Caco-2 (cell line): ENCODE data around the gene CLVS2. TPM values are rescaled to one million over a fixed set of nuclear protein-coding genes. Genes with fewer than 3 reads are reported as not detected.

Experiments used
- BruUV-seq: library from RNA; stranded (reverse); fragments of 400-500 nt; replicated peaks from 2 replicates; lab custom pipeline; 2021; lab: Mats Ljungman, UMichigan
- CTCF ChIA-PET: fragments of 300-600 bp; sonication (Branson Sonifier 250); formaldehyde crosslinking; loops from one replicate; lab custom pipeline; 2022; ENCODE audit warnings: antibody characterized with exemption; lab: Charles Lee
- POLR2A ChIA-PET: fragments of 300-600 bp; sonication (Branson Sonifier 250); formaldehyde crosslinking; loops from one replicate; lab custom pipeline; 2022; ENCODE audit warnings: antibody characterized with exemption; lab: Charles Lee
- DNase-seq, 2 experiments: peaks; one replicate each; pipeline versions ENCODE4 v3.0.0 to v3.0.0-alpha.2; 2020 to 2022
- H3K27me3 ChIP-seq: replicated peaks from 2 replicates; pipeline ENCODE4 v1.6.0; 2011; ENCODE audit warnings: low read length; ENCODE audit not compliant: control insufficient read depth, insufficient read depth
- H3K36me3 ChIP-seq: 2 replicates; pipeline ENCODE4 v1.5.1; 2011; ENCODE audit warnings: low read length; ENCODE audit not compliant: control insufficient read depth, insufficient read depth
- H3K4me1 ChIP-seq: fragments of 250-450 bp; sonication (Bioruptor Pico); 2 replicates; pipeline ENCODE4 v1.5.1; 2020; ENCODE audit warnings: mild to moderate bottlenecking
- H3K4me3 ChIP-seq: 2 replicates; pipeline ENCODE4 v1.5.1; 2011; ENCODE audit warnings: low read depth, mild to moderate bottlenecking, control low read depth, low read length
- H3K9me3 ChIP-seq: fragments of 250-450 bp; sonication (Bioruptor Pico); 2 replicates; pipeline ENCODE4 v1.5.1; 2020; ENCODE audit warnings: mild to moderate bottlenecking, moderate library complexity
- H3K27ac Mint-ChIP-seq: one replicate; pipeline ENCODE4 v1.8.0; 2022; ENCODE audit warnings: mixed read lengths; ENCODE audit not compliant: unreplicated experiment
- H3K27me3 Mint-ChIP-seq: one replicate; pipeline ENCODE4 v1.8.0; 2022; ENCODE audit warnings: mixed read lengths; ENCODE audit not compliant: insufficient read depth, unreplicated experiment
- H3K36me3 Mint-ChIP-seq: one replicate; pipeline ENCODE4 v1.8.0; 2022; ENCODE audit warnings: mild to moderate bottlenecking, mixed read lengths; ENCODE audit not compliant: insufficient read depth, unreplicated experiment
- H3K4me1 Mint-ChIP-seq: one replicate; pipeline ENCODE4 v1.8.0; 2022; ENCODE audit warnings: low read depth, mixed read lengths; ENCODE audit not compliant: unreplicated experiment
- H3K4me3 Mint-ChIP-seq: one replicate; pipeline ENCODE4 v1.8.0; 2022; ENCODE audit warnings: mild to moderate bottlenecking, moderate library complexity, mixed read lengths; ENCODE audit not compliant: unreplicated experiment
- H3K9me3 Mint-ChIP-seq: one replicate; pipeline ENCODE4 v1.8.0; 2022; ENCODE audit warnings: mixed read lengths; ENCODE audit not compliant: unreplicated experiment
- CTCF ChIP-seq, 2 experiments: fragments of 200-600 bp in 1 of 2; IDR thresholded peaks; 1 replicate in 1 of 2; 2 replicates in 1 of 2; pipeline versions ENCODE4 v1.5.1 to v1.8.0; 2011 to 2022; ENCODE audit warnings: antibody characterized with exemption in 1 of 2, control low read depth in 1 of 2, inconsistent platforms in 1 of 2, low read depth in 1 of 2, low read length in 1 of 2, mild to moderate bottlenecking in 1 of 2, moderate library complexity in 1 of 2; ENCODE audit not compliant: insufficient read depth in 1 of 2, severe bottlenecking in 1 of 2, unreplicated experiment in 1 of 2
- intact Hi-C: fragments of 100-400 bp; cut with micrococcal nuclease; formaldehyde crosslinking; loops from one replicate; pipeline ENCODE4 v1.10.0; 2022; ENCODE audit not compliant: unreplicated experiment
- total RNA-seq: library from RNA; stranded (reverse); gene quantifications from 2 replicates; pipeline ENCODE4 v1.2.3, GENCODE V29; 2022

CLVS2 gene
- total RNA-seq, 1 experiment from 2014 or later: not detected

DNA sequence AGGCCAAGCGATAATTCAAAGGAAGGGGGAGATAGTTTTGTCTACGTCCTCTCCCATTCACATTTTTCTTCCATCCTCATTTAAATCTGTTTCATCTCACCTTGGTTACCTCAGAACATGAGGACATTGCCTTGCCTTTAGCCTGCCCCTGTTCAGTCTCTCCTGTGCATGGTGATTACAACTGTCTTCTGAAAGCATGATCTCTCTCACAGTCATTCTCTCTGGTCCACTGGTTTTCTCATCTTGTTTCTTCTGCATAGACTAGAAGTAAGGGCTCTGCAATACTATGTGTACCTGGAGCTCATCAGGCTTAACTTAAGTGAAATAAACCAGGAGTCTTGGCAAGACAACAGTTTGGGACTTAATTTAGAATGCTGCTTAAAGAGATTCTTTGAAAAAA, 31.4 kb downstream of the CLVS2 start:
- intact Hi-C loops: no loop called here
- Mint-ChIP-seq H3K9me3 (no peaks in the 10 kb centered on the region), H3K27ac (no peak overlapping the region), H3K4me1 (no peaks in the 10 kb centered on the region), H3K36me3 (no peaks in the 10 kb centered on the region), H3K4me3 (no peak overlapping the region), H3K27me3 (peaks cover 3% of the 10 kb centered on the region)
- CTCF ChIA-PET: no interaction called here
- H3K36me3 ChIP-seq: no peaks in the 10 kb centered on the region
- BruUV-seq: no TSS peak
- no peak for TF ChIP-seq CTCF (IDR thresholded peaks at IDR 0.05; ENCODE audit: insufficient read depth in 1 of 2, low read depth in 1 of 2, low read length in 1 of 2, severe bottlenecking in 1 of 2, unreplicated experiment in 1 of 2)
- POLR2A ChIA-PET: no interaction called here
- no peaks in the 10 kb centered on the region for H3K27me3 ChIP-seq
- H3K4me3 ChIP-seq: no peak overlapping the region
- no peaks in the 10 kb centered on the region for H3K9me3 ChIP-seq
- DNase-seq: no peak
- no peaks in the 10 kb centered on the region for H3K4me1 ChIP-seq

DNA sequence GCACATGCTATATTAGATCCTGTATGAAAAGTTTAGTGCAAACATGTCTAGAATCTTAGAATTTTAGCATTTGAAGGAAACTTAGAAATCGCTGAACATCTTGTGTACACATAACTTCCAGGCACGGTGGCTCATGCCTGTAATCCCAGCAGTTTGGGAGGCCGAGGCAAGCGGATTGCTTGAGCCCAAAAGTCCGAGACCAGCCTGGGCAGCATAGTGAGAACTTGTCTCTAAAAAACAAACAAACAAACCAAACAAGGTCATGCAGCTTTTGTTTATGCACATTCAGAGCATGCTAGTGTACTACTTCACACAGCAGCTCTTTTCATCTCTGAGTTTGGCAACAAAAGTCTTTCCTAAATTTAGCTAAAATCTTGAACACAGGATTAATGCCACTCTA, 32.2 kb downstream of the CLVS2 start:
- no peaks in the 10 kb centered on the region for H3K9me3 Mint-ChIP-seq
- H3K4me3 ChIP-seq: no peak overlapping the region
- DNase-seq: no peak
- no peaks in the 10 kb centered on the region for H3K9me3 ChIP-seq
- H3K36me3 Mint-ChIP-seq: no peaks in the 10 kb centered on the region
- H3K27ac Mint-ChIP-seq: no peak overlapping the region
- CTCF ChIA-PET: no interaction called here
- POLR2A ChIA-PET: no interaction called here
- no peaks in the 10 kb centered on the region for H3K4me1 Mint-ChIP-seq
- TF ChIP-seq CTCF (IDR thresholded peaks at IDR 0.05; ENCODE audit: insufficient read depth in 1 of 2, low read depth in 1 of 2, low read length in 1 of 2, severe bottlenecking in 1 of 2, unreplicated experiment in 1 of 2): no peak
- peaks cover 3% of the 10 kb centered on the region for H3K27me3 Mint-ChIP-seq
- no peaks in the 10 kb centered on the region for H3K4me1 ChIP-seq
- no peaks in the 10 kb centered on the region for H3K27me3 ChIP-seq
- no peaks in the 10 kb centered on the region for H3K36me3 ChIP-seq
- BruUV-seq: no TSS peak
- intact Hi-C loops: no loop called here
- H3K4me3 Mint-ChIP-seq: no peak overlapping the region

DNA sequence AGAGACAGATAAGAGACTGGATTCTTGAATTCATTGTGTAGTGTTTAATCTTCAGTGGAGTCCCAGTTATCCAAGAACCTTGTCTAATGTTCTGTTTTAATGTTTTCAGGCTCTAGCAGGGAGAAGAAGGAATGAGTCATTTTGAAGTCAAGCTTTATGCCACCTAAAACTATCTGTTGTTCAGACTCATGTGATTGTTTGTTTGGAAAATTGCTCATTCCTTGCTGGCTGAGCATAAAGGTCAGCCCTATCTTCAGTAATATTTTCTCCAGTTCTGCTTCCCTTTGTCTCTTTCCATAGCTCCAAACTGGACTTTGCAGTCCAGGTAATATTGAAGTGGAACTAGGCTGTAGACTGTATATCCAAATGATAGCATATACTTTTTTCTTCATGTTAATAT, 34.2 kb downstream of the CLVS2 start:
- intact Hi-C loops: no loop called here
- no peak for DNase-seq
- no TSS peak for BruUV-seq
- TF ChIP-seq CTCF (IDR thresholded peaks at IDR 0.05; ENCODE audit: insufficient read depth in 1 of 2, low read depth in 1 of 2, low read length in 1 of 2, severe bottlenecking in 1 of 2, unreplicated experiment in 1 of 2): no peak
- H3K36me3 Mint-ChIP-seq: no peaks in the 10 kb centered on the region
- no peaks in the 10 kb centered on the region for H3K27me3 ChIP-seq
- no peak overlapping the region for H3K27ac Mint-ChIP-seq
- no peaks in the 10 kb centered on the region for H3K9me3 ChIP-seq
- ChIA-PET CTCF (no interaction called here), POLR2A (no interaction called here)
- peaks cover 3% of the 10 kb centered on the region for H3K27me3 Mint-ChIP-seq
- H3K36me3 ChIP-seq: no peaks in the 10 kb centered on the region
- H3K9me3 Mint-ChIP-seq: no peaks in the 10 kb centered on the region
- H3K4me3 Mint-ChIP-seq: no peak overlapping the region
- H3K4me3 ChIP-seq: no peak overlapping the region
- no peaks in the 10 kb centered on the region for H3K4me1 ChIP-seq
- no peaks in the 10 kb centered on the region for H3K4me1 Mint-ChIP-seq
